Smooth muscle cell (in vitro differentiated cells): Measurements from ENCODE around the gene GRK1. TPM values are rescaled to one million over a fixed set of nuclear protein-coding genes. Genes with fewer than 3 reads are reported as not detected.

Experiments used
- DNase-seq: peaks from one replicate; lab custom pipeline; 2025; ENCODE audit not compliant: unreplicated experiment; lab: John Stamatoyannopoulos, UW
- H2AFZ ChIP-seq: fragments of 200-600 bp; sonication (generic); 2 replicates; pipeline ENCODE4 v1.6.0; 2016; ENCODE audit warnings: antibody characterized with exemption, low read depth, mild to moderate bottlenecking
- H3F3A ChIP-seq: fragments of 200-600 bp; sonication (generic); 2 replicates; pipeline ENCODE4 v1.6.0; 2017; ENCODE audit warnings: antibody characterized with exemption, low read depth
- H3K27ac ChIP-seq: fragments of 200-600 bp; sonication (generic); 2 replicates; pipeline ENCODE4 v1.5.1; 2016; ENCODE audit warnings: low read depth, mild to moderate bottlenecking
- H3K27me3 ChIP-seq: fragments of 200-600 bp; sonication (generic); 2 replicates; pipeline ENCODE4 v1.6.1; 2016; ENCODE audit warnings: low read depth, mild to moderate bottlenecking
- H3K36me3 ChIP-seq: fragments of 200-600 bp; sonication (generic); 2 replicates; pipeline ENCODE4 v1.5.1; 2016; ENCODE audit warnings: low read depth
- H3K4me1 ChIP-seq: fragments of 200-600 bp; sonication (generic); 2 replicates; pipeline ENCODE4 v1.5.1; 2016; ENCODE audit warnings: low read depth
- H3K4me2 ChIP-seq: fragments of 200-600 bp; sonication (generic); 2 replicates; pipeline ENCODE4 v1.6.0; 2016; ENCODE audit warnings: mild to moderate bottlenecking
- H3K4me3 ChIP-seq: fragments of 200-600 bp; sonication (generic); 2 replicates; pipeline ENCODE4 v1.5.1; 2016; ENCODE audit warnings: mild to moderate bottlenecking
- H3K79me2 ChIP-seq: fragments of 200-600 bp; sonication (generic); 2 replicates; pipeline ENCODE4 v1.6.0; 2016; ENCODE audit warnings: low read depth, mild to moderate bottlenecking
- H3K9ac ChIP-seq: fragments of 200-600 bp; sonication (generic); 2 replicates; pipeline ENCODE4 v1.6.0; 2016; ENCODE audit warnings: low read depth
- H3K9me3 ChIP-seq: fragments of 200-600 bp; sonication (generic); replicated peaks from 2 replicates; pipeline ENCODE4 v1.5.1; 2016; ENCODE audit warnings: low read depth
- H4K20me1 ChIP-seq: fragments of 200-600 bp; sonication (generic); 2 replicates; pipeline ENCODE4 v1.6.0; 2016; ENCODE audit warnings: low read depth
- CTCF ChIP-seq: fragments of 200-600 bp; sonication (generic); IDR thresholded peaks from 2 replicates; pipeline ENCODE4 v1.5.1; 2017; ENCODE audit warnings: borderline replicate concordance, mild to moderate bottlenecking, antibody characterized with exemption; ENCODE audit not compliant: insufficient read depth, poor library complexity, severe bottlenecking
- WGBS: methylation state at CpG from one replicate; pipeline ENCODE4 v1.1.7; 2016; ENCODE audit warnings: low lambda C conversion rate; 5-methylcytosine and 5-hydroxymethylcytosine counted together
- polyA plus RNA-seq: library from polyadenylated mRNA; unstranded; fragments of >200 nt; fragmentation: Nextera tagmentation; extraction: Ambion mirVana; gene quantifications from 2 replicates; pipeline ENCODE4 v1.2.1, GENCODE V29; 2016
- total RNA-seq: library from RNA; depleted of rRNA; stranded (reverse); fragments of >200 nt; gene quantifications from 2 replicates; pipeline ENCODE4 v1.2.3, GENCODE V29; 2014

The GRK1 gene
- total and polyA plus RNA-seq, 2 experiments from 2014 or later, result not detected

DNA sequence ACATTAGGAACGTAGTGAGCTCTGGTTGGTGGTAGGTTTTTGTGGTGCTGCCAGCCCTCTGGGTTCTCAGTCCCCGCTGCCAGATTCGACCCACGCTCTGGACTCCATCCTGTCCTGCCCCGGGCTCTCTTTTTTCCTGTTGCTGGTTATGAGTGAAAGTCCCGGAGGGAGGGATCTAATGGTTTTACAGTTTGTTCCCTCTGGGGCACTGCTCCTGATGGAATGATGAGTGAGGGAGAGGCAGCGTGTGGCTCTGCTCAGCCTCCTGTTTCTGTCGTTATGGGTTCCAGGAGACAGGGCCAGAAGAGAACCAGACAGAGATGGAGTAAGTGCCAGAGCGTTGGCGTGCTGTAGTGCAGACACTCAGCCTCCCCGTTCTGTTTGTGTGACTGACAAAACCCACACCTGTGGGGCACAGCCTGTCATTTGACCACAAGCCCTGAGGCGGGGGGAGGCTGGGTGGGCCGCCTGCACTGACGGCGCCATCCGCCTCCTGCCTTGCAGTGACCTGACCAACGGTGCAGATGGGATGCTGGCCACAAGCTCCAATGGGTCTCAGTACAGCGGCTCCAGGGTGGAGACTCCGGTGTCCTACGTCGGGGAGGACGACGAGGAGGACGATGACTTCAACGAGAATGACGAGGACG is 27.3 kb upstream of the GRK1 start:
- H3K4me3 ChIP-seq, result no peak overlapping the region
- H3K79me2 ChIP-seq, result no peaks in the 10 kb centered on the region
- H3K27me3 ChIP-seq, result no peaks in the 10 kb centered on the region
- H3K36me3 ChIP-seq, result peaks cover 15% of the 10 kb centered on the region
- H3K4me1 ChIP-seq, result no peaks in the 10 kb centered on the region
- H2AFZ ChIP-seq, result no peak overlapping the region
- H4K20me1 ChIP-seq, result no peaks in the 10 kb centered on the region
- H3K9ac ChIP-seq, result no peak overlapping the region
- no peak overlapping the region for H3K27ac ChIP-seq
- H3F3A ChIP-seq, result no peaks in the 10 kb centered on the region
- DNase-seq, result no peak
- no peaks in the 10 kb centered on the region for H3K9me3 ChIP-seq
- TF ChIP-seq CTCF, result no peak
- WGBS, result 89% methylated on average over 27 of the region's 27 CpGs
- H3K4me2 ChIP-seq, result no peak overlapping the region

DNA sequence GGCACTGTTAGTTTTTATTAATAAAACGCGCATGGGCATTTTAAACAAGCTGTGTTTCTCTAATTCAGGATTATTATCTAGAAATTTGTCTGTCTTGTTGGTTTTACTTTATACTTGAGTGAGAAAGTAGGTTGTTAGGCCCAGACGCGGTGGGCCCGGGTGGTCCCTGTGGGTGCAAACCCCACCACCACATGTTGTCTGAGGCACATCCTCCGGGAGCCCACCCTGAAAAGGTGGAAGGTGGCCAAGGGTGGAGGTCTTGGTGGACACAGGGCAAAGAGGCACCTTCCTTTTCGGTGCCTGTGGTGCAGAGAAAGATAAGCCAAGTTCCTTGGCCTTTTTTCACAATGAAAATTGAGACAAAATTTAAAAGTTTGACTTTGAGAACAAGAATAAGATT is 25.6 kb upstream of the GRK1 start:
- no peak for TF ChIP-seq CTCF
- no peaks in the 10 kb centered on the region for H4K20me1 ChIP-seq

GRCh38 chr13:113642563-113642962 is 24.5 kb upstream of the GRK1 start:
- H4K20me1 ChIP-seq, result no peaks in the 10 kb centered on the region
- DNase-seq, result no peak
- no peak overlapping the region for H3K27ac ChIP-seq
- no peaks in the 10 kb centered on the region for H3K4me1 ChIP-seq
- H3K4me2 ChIP-seq, result no peak overlapping the region
- no peaks in the 10 kb centered on the region for H3K9me3 ChIP-seq
- H3K27me3 ChIP-seq, result no peaks in the 10 kb centered on the region
- no peak overlapping the region for H3K4me3 ChIP-seq
- no peak for TF ChIP-seq CTCF
- WGBS, result 100% methylated on average over 2 of the region's 2 CpGs
- no peaks in the 10 kb centered on the region for H3K79me2 ChIP-seq
- H3K36me3 ChIP-seq, result peaks cover 15% of the 10 kb centered on the region
- no peak overlapping the region for H2AFZ ChIP-seq
- no peak overlapping the region for H3K9ac ChIP-seq
- H3F3A ChIP-seq, result no peaks in the 10 kb centered on the region

More for the DNA sequence above, 25.6 kb upstream of the GRK1 start:
- Histone ChIP-seq H3K9me3 (no peaks in the 10 kb centered on the region), H2AFZ (no peak overlapping the region), H3K36me3 (peaks cover 15% of the 10 kb centered on the region), H3K9ac (no peak overlapping the region), H3K4me1 (no peaks in the 10 kb centered on the region), H3K79me2 (no peaks in the 10 kb centered on the region), H3K4me2 (no peak overlapping the region), H3K27ac (no peak overlapping the region), H3K27me3 (no peaks in the 10 kb centered on the region), H3F3A (no peaks in the 10 kb centered on the region), H3K4me3 (no peak overlapping the region)
- 85% methylated on average over 7 of the region's 7 CpGs for WGBS
- no peak for DNase-seq

DNA sequence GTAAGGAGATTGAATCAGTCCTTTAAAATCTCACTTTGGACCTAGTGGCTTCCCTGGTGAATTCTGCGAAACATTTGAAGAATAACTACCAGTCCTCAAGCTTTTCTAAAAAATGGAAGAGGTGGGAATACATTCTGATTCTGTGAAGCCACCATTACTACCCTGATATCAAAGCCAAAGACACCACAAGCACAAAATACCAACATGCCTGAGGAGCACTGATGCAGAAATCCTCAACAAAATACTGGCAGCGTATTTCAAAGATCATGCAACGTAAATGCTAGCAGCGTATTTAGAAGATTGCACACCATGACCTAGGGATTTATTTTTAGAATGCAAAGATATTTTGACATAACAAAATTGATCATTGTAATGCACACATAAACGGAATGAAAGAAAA is 23.4 kb upstream of the GRK1 start:
- no peaks in the 10 kb centered on the region for H3F3A ChIP-seq
- H4K20me1 ChIP-seq, result no peaks in the 10 kb centered on the region
- 99% methylated on average over 5 of the region's 5 CpGs for WGBS
- no peak for TF ChIP-seq CTCF
- no peak overlapping the region for H3K4me2 ChIP-seq
- H3K9ac ChIP-seq, result no peak overlapping the region
- H3K27me3 ChIP-seq, result no peaks in the 10 kb centered on the region
- H3K27ac ChIP-seq, result no peak overlapping the region
- DNase-seq, result no peak
- H3K36me3 ChIP-seq, result peaks cover 15% of the 10 kb centered on the region
- no peak overlapping the region for H3K4me3 ChIP-seq
- H3K79me2 ChIP-seq, result no peaks in the 10 kb centered on the region
- no peaks in the 10 kb centered on the region for H3K4me1 ChIP-seq
- no peak overlapping the region for H2AFZ ChIP-seq
- H3K9me3 ChIP-seq, result no peaks in the 10 kb centered on the region
